Smooth muscle cell (in vitro differentiated cells): Measurements from ENCODE around the gene GPR84. TPM values are rescaled to one million over a fixed set of nuclear protein-coding genes. Genes with fewer than 3 reads are reported as not detected.

Experiments
- DNase-seq: peaks from one replicate; lab custom pipeline; 2025; ENCODE audit not compliant: unreplicated experiment; lab: John Stamatoyannopoulos, UW
- H2AFZ ChIP-seq: fragments of 200-600 bp; sonication (generic); 2 replicates; pipeline ENCODE4 v1.6.0; 2016; ENCODE audit warnings: antibody characterized with exemption, low read depth, mild to moderate bottlenecking
- H3F3A ChIP-seq: fragments of 200-600 bp; sonication (generic); 2 replicates; pipeline ENCODE4 v1.6.0; 2017; ENCODE audit warnings: antibody characterized with exemption, low read depth
- H3K27ac ChIP-seq: fragments of 200-600 bp; sonication (generic); 2 replicates; pipeline ENCODE4 v1.5.1; 2016; ENCODE audit warnings: low read depth, mild to moderate bottlenecking
- H3K27me3 ChIP-seq: fragments of 200-600 bp; sonication (generic); 2 replicates; pipeline ENCODE4 v1.6.1; 2016; ENCODE audit warnings: low read depth, mild to moderate bottlenecking
- H3K36me3 ChIP-seq: fragments of 200-600 bp; sonication (generic); 2 replicates; pipeline ENCODE4 v1.5.1; 2016; ENCODE audit warnings: low read depth
- H3K4me1 ChIP-seq: fragments of 200-600 bp; sonication (generic); 2 replicates; pipeline ENCODE4 v1.5.1; 2016; ENCODE audit warnings: low read depth
- H3K4me2 ChIP-seq: fragments of 200-600 bp; sonication (generic); 2 replicates; pipeline ENCODE4 v1.6.0; 2016; ENCODE audit warnings: mild to moderate bottlenecking
- H3K4me3 ChIP-seq: fragments of 200-600 bp; sonication (generic); 2 replicates; pipeline ENCODE4 v1.5.1; 2016; ENCODE audit warnings: mild to moderate bottlenecking
- H3K79me2 ChIP-seq: fragments of 200-600 bp; sonication (generic); 2 replicates; pipeline ENCODE4 v1.6.0; 2016; ENCODE audit warnings: low read depth, mild to moderate bottlenecking
- H3K9ac ChIP-seq: fragments of 200-600 bp; sonication (generic); 2 replicates; pipeline ENCODE4 v1.6.0; 2016; ENCODE audit warnings: low read depth
- H3K9me3 ChIP-seq: fragments of 200-600 bp; sonication (generic); replicated peaks from 2 replicates; pipeline ENCODE4 v1.5.1; 2016; ENCODE audit warnings: low read depth
- H4K20me1 ChIP-seq: fragments of 200-600 bp; sonication (generic); 2 replicates; pipeline ENCODE4 v1.6.0; 2016; ENCODE audit warnings: low read depth
- CTCF ChIP-seq: fragments of 200-600 bp; sonication (generic); IDR thresholded peaks from 2 replicates; pipeline ENCODE4 v1.5.1; 2017; ENCODE audit warnings: borderline replicate concordance, mild to moderate bottlenecking, antibody characterized with exemption; ENCODE audit not compliant: insufficient read depth, poor library complexity, severe bottlenecking
- WGBS: methylation state at CpG from one replicate; pipeline ENCODE4 v1.1.7; 2016; ENCODE audit warnings: low lambda C conversion rate; 5-methylcytosine and 5-hydroxymethylcytosine counted together
- polyA plus RNA-seq: library from polyadenylated mRNA; unstranded; fragments of >200 nt; fragmentation: Nextera tagmentation; extraction: Ambion mirVana; gene quantifications from 2 replicates; pipeline ENCODE4 v1.2.1, GENCODE V29; 2016
- total RNA-seq: library from RNA; depleted of rRNA; stranded (reverse); fragments of >200 nt; gene quantifications from 2 replicates; pipeline ENCODE4 v1.2.3, GENCODE V29; 2014

The GPR84 gene
- total and polyA plus RNA-seq, 2 experiments from 2014 or later: 0.13 TPM; not detected in 1

DNA sequence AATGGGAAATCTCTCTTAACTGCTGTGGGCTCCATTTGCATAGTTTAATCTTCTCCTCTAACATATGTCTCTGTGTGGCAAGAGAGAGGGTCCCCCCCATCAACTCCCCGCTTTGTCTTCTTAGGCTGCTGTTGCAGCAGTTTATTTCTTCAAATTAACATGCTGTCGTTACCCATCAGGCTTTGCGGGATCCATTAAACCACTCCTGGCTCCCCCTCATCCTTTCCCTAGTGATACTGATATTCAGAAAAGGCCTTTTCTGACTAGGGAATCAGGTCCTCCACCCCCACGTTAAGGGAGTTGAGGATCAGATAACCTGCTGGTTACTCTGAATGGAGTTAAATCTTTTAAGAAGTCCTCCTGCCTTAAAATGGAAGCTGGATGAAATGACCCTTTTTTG lies 15.2 kb downstream of the GPR84 start:
- Histone ChIP-seq H3K36me3 (peaks cover 10% of the 10 kb centered on the region), H4K20me1 (peaks cover 20% of the 10 kb centered on the region), H3K27me3 (no peaks in the 10 kb centered on the region), H2AFZ (no peak overlapping the region), H3F3A (peaks cover 33% of the 10 kb centered on the region), H3K4me3 (no peak overlapping the region), H3K4me1 (peaks cover 55% of the 10 kb centered on the region), H3K27ac (no peak overlapping the region), H3K79me2 (no peaks in the 10 kb centered on the region), H3K9ac (no peak overlapping the region), H3K9me3 (no peaks in the 10 kb centered on the region), H3K4me2 (no peak overlapping the region)
- no peak for DNase-seq
- 89% methylated on average over 4 of the region's 4 CpGs for WGBS
- no peak for TF ChIP-seq CTCF

- peaks cover 30% of the 10 kb centered on the region for H3K79me2 ChIP-seq
- peaks cover 12% of the 10 kb centered on the region for H3K36me3 ChIP-seq
- DNase-seq: no peak
- H3K27me3 ChIP-seq: no peaks in the 10 kb centered on the region
- no peaks in the 10 kb centered on the region for H3K9me3 ChIP-seq
- H4K20me1 ChIP-seq: peaks cover 78% of the 10 kb centered on the region
- WGBS: 71% methylated on average over 9 of the region's 9 CpGs
- no peak overlapping the region for H3K9ac ChIP-seq
- H2AFZ ChIP-seq: no peak overlapping the region
- H3K4me3 ChIP-seq: no peak overlapping the region
- no peak overlapping the region for H3K4me2 ChIP-seq
- H3K27ac ChIP-seq: no peak overlapping the region
- no peak for TF ChIP-seq CTCF
- peaks cover 14% of the 10 kb centered on the region for H3F3A ChIP-seq
- H3K4me1 ChIP-seq: peaks cover 46% of the 10 kb centered on the region
Measured at GRCh38 chr12:54341378-54342300, 22.6 kb downstream of the GPR84 start.

DNA sequence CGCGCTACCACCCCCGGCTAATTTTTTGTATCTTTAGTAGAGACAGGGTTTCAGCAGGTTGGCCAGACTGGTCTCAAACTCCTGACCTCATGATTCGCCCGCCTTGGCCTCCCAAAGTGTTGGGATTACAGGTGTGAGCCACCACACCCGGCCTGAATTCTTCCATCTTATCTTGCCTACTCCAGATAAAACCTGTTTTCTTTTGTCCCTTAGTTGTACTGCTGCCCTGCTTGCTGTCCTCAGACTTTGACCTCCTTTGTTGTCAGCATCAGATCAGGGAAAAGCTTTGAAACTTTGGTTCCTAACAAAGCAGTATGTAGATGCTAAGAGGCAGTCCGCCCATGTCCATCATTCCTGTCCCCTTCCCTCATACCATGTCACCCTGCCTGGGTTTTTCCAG lies 23.4 kb downstream of the GPR84 start:
- H3K4me1 ChIP-seq: peaks cover 46% of the 10 kb centered on the region
- DNase-seq: no peak
- H3K4me3 ChIP-seq: no peak overlapping the region
- TF ChIP-seq CTCF: no peak
- H3K79me2 ChIP-seq: peaks cover 32% of the 10 kb centered on the region
- peaks cover 83% of the 10 kb centered on the region for H4K20me1 ChIP-seq
- 99% methylated on average over 7 of the region's 7 CpGs for WGBS
- no peak overlapping the region for H3K27ac ChIP-seq
- peaks cover 12% of the 10 kb centered on the region for H3K36me3 ChIP-seq
- peaks cover 14% of the 10 kb centered on the region for H3F3A ChIP-seq
- no peak overlapping the region for H3K9ac ChIP-seq
- H3K9me3 ChIP-seq: no peaks in the 10 kb centered on the region
- no peak overlapping the region for H3K4me2 ChIP-seq
- no peaks in the 10 kb centered on the region for H3K27me3 ChIP-seq
- no peak overlapping the region for H2AFZ ChIP-seq
